Uterus (tissue), 4 donors: ENCODE data around the gene ENO1. TPM values are rescaled to one million over a fixed set of nuclear protein-coding genes. Genes with fewer than 3 reads are reported as not detected.

ENCODE experiments used
- DNase-seq, 2 donors: peaks; one replicate each; pipeline ENCODE4 v3.0.0-alpha.2; 2019 to 2020
- H3K27ac ChIP-seq, 2 donors: fragments of 200-600 bp; sonication (generic); 1 replicate in 1 of 2; 2 replicates in 1 of 2; pipeline ENCODE4 v1.5.1; 2016 to 2018
- H3K27me3 ChIP-seq, 2 donors: fragments of 200-600 bp; sonication (generic); one replicate each; pipeline ENCODE4 v1.5.1; 2018 to 2019; ENCODE audit warnings: control low read depth in 1 of 2
- H3K36me3 ChIP-seq, 2 donors: fragments of 200-600 bp; sonication (generic); one replicate each; pipeline ENCODE4 v1.5.1; 2019; ENCODE audit warnings: control low read depth in 1 of 2
- H3K4me1 ChIP-seq, 2 donors: fragments of 200-600 bp; sonication (generic); one replicate each; pipeline ENCODE4 v1.5.1; 2018 to 2019; ENCODE audit warnings: control low read depth in 1 of 2
- H3K4me3 ChIP-seq, 2 donors: fragments of 200-600 bp; sonication (generic); 1 replicate in 1 of 2; 2 replicates in 1 of 2; pipeline ENCODE4 v1.5.1; 2018 to 2019; ENCODE audit warnings: mild to moderate bottlenecking in 1 of 2
- H3K9me3 ChIP-seq, 2 donors: fragments of 200-600 bp; sonication (generic); one replicate each; pipeline ENCODE4 v1.5.1; 2019; ENCODE audit warnings: control low read depth in 1 of 2
- CTCF ChIP-seq, 4 experiments: fragments of 200-600 bp in 2 of 4; fragments of 450-650 bp in 2 of 4; sonication (generic) in 2 of 4; IDR thresholded peaks; one replicate each; pipeline ENCODE4 v1.5.1; 2016 to 2019; ENCODE audit warnings: antibody characterized with exemption in 4 of 4, mild to moderate bottlenecking in 2 of 4, moderate library complexity in 1 of 4
- POLR2A ChIP-seq, 2 donors: fragments of 450-650 bp; IDR thresholded peaks; one replicate each; pipeline ENCODE4 v1.6.1; 2016; ENCODE audit warnings: antibody characterized with exemption in 2 of 2, mild to moderate bottlenecking in 1 of 2, moderate library complexity in 1 of 2
- intact Hi-C: fragments of 100-400 bp; cut with DNase I; formaldehyde crosslinking; loops from one replicate; pipeline ENCODE4 v1.15.1; 2023; ENCODE audit warnings: low total_unique reads
- total RNA-seq, 4 donors: library from RNA; depleted of rRNA in 3 of 4; stranded (reverse); fragments of >200 nt in 3 of 4; gene quantifications; one replicate each; pipeline versions ENCODE4 v1.1.0 to v1.2.4, GENCODE V29; 2014 to 2023
- donor health status: DM: yes; HTN: yes; CAD: no.

ENO1 gene
- total RNA-seq, 4 donors from 2014 or later = 123 to 358 (median 225) TPM

GRCh38 chr1:8910331-8910730, 31.8 kb upstream of the ENO1 start:
- no peak for DNase-seq
- TF ChIP-seq CTCF (IDR thresholded peaks at IDR 0.05) (no peak), POLR2A (IDR thresholded peaks at IDR 0.05) (no peak)
- H3K36me3 ChIP-seq = no peaks in the 10 kb centered on the region
- H3K27me3 ChIP-seq = no peaks in the 10 kb centered on the region
- no peak overlapping the region for H3K27ac ChIP-seq
- no peak overlapping the region for H3K4me3 ChIP-seq
- intact Hi-C loops = no loop called here
- no peaks in the 10 kb centered on the region for H3K4me1 ChIP-seq
- H3K9me3 ChIP-seq = no peaks in the 10 kb centered on the region

GRCh38 chr1:8908388-8909151, 30.1 kb upstream of the ENO1 start:
- Histone ChIP-seq H3K4me1 (no peaks in the 10 kb centered on the region), H3K27ac (no peak overlapping the region), H3K9me3 (no peaks in the 10 kb centered on the region), H3K4me3 (no peak overlapping the region), H3K27me3 (no peaks in the 10 kb centered on the region), H3K36me3 (no peaks in the 10 kb centered on the region)
- no peak for DNase-seq
- intact Hi-C loops = no loop called here
- TF ChIP-seq POLR2A (IDR thresholded peaks at IDR 0.05) = no peak
- no peak for TF ChIP-seq CTCF (IDR thresholded peaks at IDR 0.05)

GRCh38 chr1:8905582-8906191, 27.2 kb upstream of the ENO1 start:
- peak overlapping the region in 1 of 2 donors; percentile 16 for H3K27ac ChIP-seq
- DNase-seq = no peak
- no peaks in the 10 kb centered on the region for H3K36me3 ChIP-seq
- no peak overlapping the region for H3K4me3 ChIP-seq
- no peak for TF ChIP-seq CTCF (IDR thresholded peaks at IDR 0.05)
- no peak for TF ChIP-seq POLR2A (IDR thresholded peaks at IDR 0.05)
- no peaks in the 10 kb centered on the region for H3K4me1 ChIP-seq
- H3K9me3 ChIP-seq = no peaks in the 10 kb centered on the region
- H3K27me3 ChIP-seq = no peaks in the 10 kb centered on the region
- intact Hi-C loops = no loop called here

GRCh38 chr1:8903908-8904650, 25.6 kb upstream of the ENO1 start:
- H3K4me1 ChIP-seq = no peaks in the 10 kb centered on the region
- TF ChIP-seq POLR2A (IDR thresholded peaks at IDR 0.05) (no peak), CTCF (IDR thresholded peaks at IDR 0.05) (no peak)
- peak overlapping the region; percentile 22 to 67 for H3K27ac ChIP-seq
- intact Hi-C loops = no loop called here
- no peaks in the 10 kb centered on the region for H3K27me3 ChIP-seq
- no peaks in the 10 kb centered on the region for H3K36me3 ChIP-seq
- no peak overlapping the region for H3K4me3 ChIP-seq
- peak; percentile 46 to 67 for DNase-seq
- no peaks in the 10 kb centered on the region for H3K9me3 ChIP-seq

- no peaks in the 10 kb centered on the region for H3K27me3 ChIP-seq
- H3K4me3 ChIP-seq = no peak overlapping the region
- no peaks in the 10 kb centered on the region for H3K36me3 ChIP-seq
- H3K9me3 ChIP-seq = no peaks in the 10 kb centered on the region
- no peak for DNase-seq
- peak overlapping the region in 1 of 2 donors; percentile 67 for H3K27ac ChIP-seq
- intact Hi-C loops = no loop called here
- H3K4me1 ChIP-seq = no peaks in the 10 kb centered on the region
- TF ChIP-seq POLR2A (IDR thresholded peaks at IDR 0.05) (no peak), CTCF (IDR thresholded peaks at IDR 0.05) (no peak)
Measured at GRCh38 chr1:8903410-8903809, 24.9 kb upstream of the ENO1 start.
